Right lobe of liver (tissue), 4 donors: Measurements from ENCODE around the gene PRDX6.

Experiments
- POLR2A ChIP-seq: fragments of 450-650 bp; IDR thresholded peaks from one replicate; pipeline ENCODE4 v1.6.1; 2017; ENCODE audit warnings: antibody characterized with exemption, mild to moderate bottlenecking
- TF ChIP-seq, protein P1 (sequence below), 4 donors: fragments of 200-600 bp in 3 of 4; fragments of 450-650 bp in 1 of 4; IDR thresholded peaks; one replicate each; pipeline versions ENCODE4 v1.5.1 to v1.8.0; 2016 to 2022; ENCODE audit warnings: antibody characterized with exemption in 4 of 4, mild to moderate bottlenecking in 2 of 4
- donor health status: DM: no; HTN: no; CAD: no.
- donor health status: DM: no; HTN: no; CAD: no.
- donor health status: DM: no; HTN: yes; CAD: no.

DNA sequence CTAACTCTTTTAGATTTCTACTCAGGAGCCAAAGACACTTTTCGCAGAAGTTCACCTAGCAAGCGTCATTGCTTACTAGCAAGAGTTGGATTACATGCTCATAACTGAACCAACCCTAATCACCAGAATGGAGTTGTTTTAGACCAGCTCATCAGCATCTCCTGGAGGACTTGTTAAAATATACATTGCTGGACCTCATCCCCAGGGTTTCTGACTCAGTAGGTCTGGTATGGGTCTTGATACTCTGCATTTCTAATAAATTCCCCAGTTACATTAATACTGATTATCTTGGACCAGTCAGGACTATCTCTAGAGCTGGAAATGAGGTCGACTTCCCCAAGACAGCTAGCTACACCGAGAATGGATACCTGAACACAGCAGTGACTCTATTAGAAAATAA lies 9.7 kb upstream of the PRDX6 start:
- TF ChIP-seq, protein P1, sequence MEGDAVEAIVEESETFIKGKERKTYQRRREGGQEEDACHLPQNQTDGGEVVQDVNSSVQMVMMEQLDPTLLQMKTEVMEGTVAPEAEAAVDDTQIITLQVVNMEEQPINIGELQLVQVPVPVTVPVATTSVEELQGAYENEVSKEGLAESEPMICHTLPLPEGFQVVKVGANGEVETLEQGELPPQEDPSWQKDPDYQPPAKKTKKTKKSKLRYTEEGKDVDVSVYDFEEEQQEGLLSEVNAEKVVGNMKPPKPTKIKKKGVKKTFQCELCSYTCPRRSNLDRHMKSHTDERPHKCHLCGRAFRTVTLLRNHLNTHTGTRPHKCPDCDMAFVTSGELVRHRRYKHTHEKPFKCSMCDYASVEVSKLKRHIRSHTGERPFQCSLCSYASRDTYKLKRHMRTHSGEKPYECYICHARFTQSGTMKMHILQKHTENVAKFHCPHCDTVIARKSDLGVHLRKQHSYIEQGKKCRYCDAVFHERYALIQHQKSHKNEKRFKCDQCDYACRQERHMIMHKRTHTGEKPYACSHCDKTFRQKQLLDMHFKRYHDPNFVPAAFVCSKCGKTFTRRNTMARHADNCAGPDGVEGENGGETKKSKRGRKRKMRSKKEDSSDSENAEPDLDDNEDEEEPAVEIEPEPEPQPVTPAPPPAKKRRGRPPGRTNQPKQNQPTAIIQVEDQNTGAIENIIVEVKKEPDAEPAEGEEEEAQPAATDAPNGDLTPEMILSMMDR (IDR thresholded peaks at IDR 0.05): no peak
- no peak for TF ChIP-seq POLR2A
